Erythroblast (primary cell): ENCODE measurements around the gene FAM83D.

Experiments
- GATA1 ChIP-seq: IDR thresholded peaks from 2 replicates; pipeline ENCODE4 v1.6.1; 2011; ENCODE audit warnings: low read depth, mild to moderate bottlenecking, control low read depth, low read length, moderate library complexity
- POLR2A ChIP-seq: IDR thresholded peaks from 2 replicates; pipeline ENCODE4 v1.6.1; 2011; ENCODE audit warnings: mild to moderate bottlenecking, low read length

- TF ChIP-seq POLR2A = peak; percentile 84
- no peak for TF ChIP-seq GATA1
These were observed 36.1 kb downstream of the FAM83D start, which contains the start of gene DHX35 for GRCh38 chr20:38962044-38962927.
